ENCODE results near the gene SHQ1.
"Not testable (repeated sequence)": the region's sequence is repeated elsewhere in the genome, so short reads cannot be mapped to it uniquely, and the experiment has no call there.

The SHQ1 gene

GRCh38 chr3:72802001-72802400 is 46.2 kb downstream of the SHQ1 start:
- DNase-seq: no peak

- DNase-seq: no peak
These were observed 47.4 kb downstream of the SHQ1 start for GRCh38 chr3:72800869-72801268.

GRCh38 chr3:72798552-72799195 is 49.6 kb downstream of the SHQ1 start:
- no peak for DNase-seq

DNA sequence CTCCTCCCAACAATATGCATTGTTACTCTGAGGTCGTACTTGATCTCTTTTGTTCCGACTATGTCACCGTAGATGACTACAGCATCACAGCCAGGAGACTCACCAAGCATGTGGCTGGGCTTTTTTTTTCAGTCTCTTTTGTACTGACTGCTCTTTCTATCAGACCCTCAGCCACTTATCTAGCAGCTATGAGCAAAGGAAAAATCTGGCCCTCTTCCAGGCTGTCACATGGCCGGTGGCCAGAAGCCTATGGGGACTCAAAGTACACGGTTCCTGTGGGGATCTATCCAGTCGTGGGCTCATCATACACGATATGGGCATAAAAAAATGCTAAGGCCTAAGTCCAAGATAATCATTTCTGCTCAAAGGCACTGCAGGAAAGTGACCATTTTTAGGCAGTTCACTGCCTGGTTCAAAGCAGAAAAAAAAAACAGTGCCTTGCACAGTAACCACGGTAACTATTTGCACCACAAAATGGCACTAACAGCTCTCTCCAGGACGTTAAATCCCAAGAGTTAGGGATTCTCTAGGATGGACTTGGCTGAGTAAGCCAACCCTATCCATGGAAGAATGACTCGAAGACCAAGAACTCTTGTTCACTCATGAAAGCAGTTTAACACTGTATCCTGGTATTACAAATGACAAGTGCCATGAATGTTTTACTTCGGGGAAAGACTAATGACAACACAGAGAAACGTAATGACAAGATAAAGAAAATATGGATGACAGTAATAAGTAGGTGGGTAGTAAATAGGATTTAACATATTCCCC is 50.3 kb downstream of the SHQ1 start:
- peak in 4 of 58 donors; percentile 3 to 64 (median 8) for DNase-seq

- DNase-seq: no peak
These were observed 54.2 kb downstream of the SHQ1 start for GRCh38 chr3:72794079-72794478.

- DNase-seq: no peak
These were observed 57.1 kb downstream of the SHQ1 start for GRCh38 chr3:72791161-72791560.

DNA sequence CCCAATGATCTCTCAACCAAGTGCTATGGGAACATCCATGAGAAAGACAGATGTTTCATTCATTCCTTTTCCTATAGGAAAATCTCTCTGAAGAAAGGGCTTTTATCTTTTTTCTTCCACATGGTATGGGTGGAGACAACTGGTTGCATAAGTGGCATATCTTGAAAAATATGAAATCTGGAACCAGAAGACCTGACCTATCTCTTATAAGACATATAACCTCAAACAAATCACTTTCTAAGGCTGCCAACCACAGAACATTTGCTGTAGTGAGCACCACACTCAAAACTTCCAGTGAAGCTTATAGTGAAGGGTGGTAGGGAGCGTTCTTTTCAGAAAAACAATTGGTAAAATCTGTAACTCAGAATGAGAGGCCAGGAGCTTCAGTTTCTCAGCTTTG is 58.5 kb downstream of the SHQ1 start:
- no peak for DNase-seq

- DNase-seq: not testable (repeated sequence)
These were observed 60.0 kb downstream of the SHQ1 start for GRCh38 chr3:72788232-72788631.

GRCh38 chr3:72786668-72787067 is 61.6 kb downstream of the SHQ1 start:
- no peak for DNase-seq

GRCh38 chr3:72784226-72784625 is 64.0 kb downstream of the SHQ1 start:
- DNase-seq: no peak

DNA sequence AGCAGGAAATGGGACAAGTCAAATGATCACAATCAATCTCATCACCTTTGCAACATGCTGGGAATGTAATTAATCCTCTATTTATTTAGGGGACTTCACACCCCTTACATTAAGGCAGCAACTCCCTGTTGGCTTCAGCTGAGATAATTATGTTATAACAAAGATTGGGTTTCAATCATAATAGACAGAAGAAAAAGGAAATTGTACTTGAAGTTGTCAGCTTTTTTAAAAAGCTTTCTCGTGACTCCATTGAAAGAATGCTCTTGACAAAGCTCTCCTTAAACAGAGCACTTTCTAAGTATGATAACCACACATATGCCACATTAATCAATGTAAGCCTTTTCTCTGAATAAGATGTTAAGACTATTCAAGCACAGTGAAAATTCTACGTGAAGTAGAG is 65.7 kb downstream of the SHQ1 start:
- DNase-seq: no peak

DNA sequence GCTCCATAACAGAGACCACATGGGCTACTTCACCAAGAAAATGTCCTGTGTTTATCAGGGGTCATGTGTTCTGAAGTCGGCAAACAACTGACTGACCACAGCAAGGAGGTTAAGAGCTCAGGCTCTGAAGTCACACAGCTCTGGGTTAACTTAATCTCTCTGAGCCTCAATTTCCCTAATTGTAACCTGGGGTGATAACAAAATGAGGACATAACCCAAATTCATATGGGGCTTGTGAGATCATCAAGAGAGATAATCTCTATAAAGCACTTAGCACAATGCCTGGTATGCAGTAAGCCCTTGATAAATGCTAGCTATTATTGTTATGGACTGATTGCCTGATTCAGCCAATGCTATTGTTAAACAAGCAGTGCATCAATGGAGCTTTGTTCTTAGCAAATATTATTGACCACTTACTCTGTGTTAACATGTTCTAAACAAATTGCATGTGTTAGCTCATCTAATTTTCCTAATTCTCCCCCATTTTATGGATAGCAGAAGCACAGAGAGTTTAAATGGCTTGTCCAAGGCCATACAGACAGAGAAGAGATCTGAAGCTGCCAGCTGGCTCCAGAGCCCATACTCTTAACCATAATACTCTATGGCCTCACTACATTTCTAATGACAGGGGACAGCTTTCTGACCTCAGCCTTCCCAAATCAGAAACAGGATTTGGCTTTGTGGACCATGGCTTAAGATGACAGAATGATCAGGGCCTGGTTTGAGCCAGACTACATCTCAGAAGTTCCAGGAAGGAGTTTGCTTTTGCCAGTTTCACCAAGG is 78.3 kb downstream of the SHQ1 start:
- DNase-seq: no peak

GRCh38 chr3:72768936-72769335 is 79.3 kb downstream of the SHQ1 start:
- peak in 1 of 58 donors; percentile 38 for DNase-seq

- DNase-seq: peak in 3 of 58 donors; percentile 17 to 38 (median 27)
These were observed 79.8 kb downstream of the SHQ1 start for GRCh38 chr3:72768481-72768880.

DNA sequence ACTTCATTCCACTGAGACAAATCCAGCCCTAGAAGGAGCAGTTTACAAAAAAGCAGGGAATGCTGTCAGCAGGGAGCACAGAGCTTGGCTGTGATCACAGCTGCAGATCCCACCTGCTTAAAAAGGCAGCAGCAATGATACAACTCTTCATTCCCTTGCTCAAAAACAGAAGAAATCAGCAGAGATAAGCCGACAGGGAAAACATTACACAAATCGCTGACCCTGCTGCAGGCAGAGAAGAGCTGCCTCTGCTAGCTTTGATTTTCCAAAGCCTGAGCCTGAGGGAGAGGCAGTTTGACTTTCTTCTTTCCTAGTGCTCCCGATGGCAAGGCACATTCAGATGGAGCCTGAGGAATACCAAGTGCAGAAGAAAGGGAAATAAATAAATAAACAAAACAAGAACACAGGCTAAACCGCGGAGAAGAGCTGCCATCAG is 80.2 kb downstream of the SHQ1 start:
- peak in 18 of 58 donors; percentile 5 to 74 (median 33) for DNase-seq

DNA sequence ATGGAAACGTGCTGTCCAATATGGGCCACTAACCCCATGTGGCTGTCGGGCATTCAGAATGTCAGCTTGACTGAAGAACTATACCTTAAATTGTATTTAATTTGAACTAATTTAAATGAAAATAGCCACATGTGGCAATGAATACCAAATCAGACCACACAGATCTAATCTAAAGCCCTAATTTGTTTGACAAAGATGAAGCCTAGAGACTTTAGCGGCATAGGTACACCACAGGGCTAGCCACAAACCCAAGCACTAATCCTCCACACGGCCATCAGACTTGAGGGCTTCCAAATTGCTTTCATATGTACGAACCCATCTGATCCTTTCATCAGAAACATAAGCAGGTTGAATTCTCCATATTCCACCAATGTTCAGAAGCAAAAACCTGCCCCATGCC is 81.4 kb downstream of the SHQ1 start:
- no peak for DNase-seq

- no peak for DNase-seq
These were observed 84.3 kb downstream of the SHQ1 start for GRCh38 chr3:72763751-72764440.

DNA sequence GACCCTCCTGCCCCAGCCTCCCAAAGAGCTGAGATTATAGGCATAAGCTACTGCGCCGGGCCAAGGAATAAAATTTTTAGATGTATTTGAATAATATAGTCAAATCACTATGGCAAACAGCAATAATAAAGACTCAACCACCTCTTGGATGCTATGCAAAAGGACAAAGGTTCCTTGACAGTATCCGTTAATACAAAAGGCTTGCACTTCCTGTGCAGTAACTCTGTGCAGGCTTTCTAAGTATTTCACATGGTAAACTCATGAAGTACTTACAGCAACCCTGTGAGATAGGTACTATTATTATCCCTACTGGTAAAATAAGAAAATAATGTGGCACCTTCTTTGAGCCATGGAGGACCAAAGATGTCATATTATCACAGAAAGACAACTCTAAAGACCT is 86.8 kb downstream of the SHQ1 start:
- DNase-seq: no peak

- DNase-seq: no peak
These were observed 88.0 kb downstream of the SHQ1 start for GRCh38 chr3:72760225-72760624.

DNA sequence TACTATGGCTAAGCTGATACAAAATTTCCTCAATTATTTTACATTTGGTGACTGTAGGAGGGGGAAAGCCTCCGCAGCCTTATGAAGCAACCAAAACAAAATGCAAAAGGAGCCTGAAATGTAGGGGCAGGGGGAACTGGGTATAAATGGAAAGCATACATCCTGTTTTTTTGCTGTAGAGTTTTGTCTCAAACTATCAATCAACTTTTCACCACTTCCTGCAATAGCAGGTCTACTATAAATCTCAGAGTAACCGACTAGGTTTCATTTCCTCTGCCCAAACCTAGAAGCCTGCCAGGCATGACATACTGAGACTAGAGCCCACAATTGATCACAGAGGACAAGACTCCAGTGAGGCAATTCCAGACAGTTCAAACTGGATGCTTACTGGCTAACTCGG is 91.3 kb downstream of the SHQ1 start:
- DNase-seq: no peak

- DNase-seq: no peak
These were observed 93.7 kb downstream of the SHQ1 start for GRCh38 chr3:72754582-72754981.

DNA sequence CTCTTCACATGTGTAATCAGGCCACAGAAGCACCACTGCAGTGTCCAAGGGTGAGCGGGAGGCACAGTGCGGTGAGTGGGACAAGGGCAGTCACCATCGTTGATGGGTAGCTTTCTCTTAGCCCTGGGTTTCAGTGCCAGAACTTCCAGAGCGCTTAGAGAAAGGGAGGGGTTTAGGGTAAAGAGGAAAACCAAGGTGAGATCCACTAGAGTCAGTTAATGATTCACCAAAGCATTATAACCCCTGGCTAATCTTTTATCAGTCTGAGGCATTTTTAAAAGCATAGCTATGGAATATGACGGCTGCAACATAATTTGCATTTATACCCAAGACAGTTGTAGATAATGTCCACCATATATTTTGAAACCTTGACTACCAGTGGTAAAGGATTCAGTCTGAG is 94.8 kb downstream of the SHQ1 start:
- DNase-seq: no peak
